ENCODE measurements around the gene ANKFY1.

Gene ANKFY1

DNA sequence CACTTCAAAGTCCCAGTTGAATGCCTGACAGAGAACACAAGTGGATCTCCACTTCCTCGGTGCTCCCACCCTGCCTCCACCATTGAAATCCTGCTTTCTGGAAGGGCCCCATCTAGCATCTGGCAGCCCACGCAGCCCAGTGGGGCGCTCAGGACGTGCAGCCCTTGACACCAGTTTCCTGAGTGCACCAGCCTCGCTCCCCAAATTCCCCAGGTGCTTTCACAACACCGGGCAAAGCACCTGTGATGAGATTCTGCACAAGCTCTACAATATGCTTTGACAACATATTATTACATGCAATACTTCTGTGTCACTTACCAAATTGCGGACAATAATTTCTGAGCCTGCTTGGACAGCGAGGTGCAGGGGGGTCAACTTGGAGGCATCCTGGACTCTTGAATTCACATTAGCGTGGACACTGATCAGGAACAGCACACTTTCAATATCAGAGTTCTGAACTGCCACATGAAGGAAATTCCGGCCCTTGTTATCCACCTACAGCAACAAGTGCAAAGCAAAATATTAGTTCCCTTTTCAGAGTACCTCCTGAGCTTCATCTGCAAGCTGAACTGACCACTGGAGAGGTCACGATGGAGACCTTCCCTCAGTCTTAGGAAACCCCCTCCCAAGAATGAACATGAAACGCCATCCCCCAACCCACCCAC is 86.8 kb downstream of the ANKFY1 start:
- DNase-seq: no peak

DNA sequence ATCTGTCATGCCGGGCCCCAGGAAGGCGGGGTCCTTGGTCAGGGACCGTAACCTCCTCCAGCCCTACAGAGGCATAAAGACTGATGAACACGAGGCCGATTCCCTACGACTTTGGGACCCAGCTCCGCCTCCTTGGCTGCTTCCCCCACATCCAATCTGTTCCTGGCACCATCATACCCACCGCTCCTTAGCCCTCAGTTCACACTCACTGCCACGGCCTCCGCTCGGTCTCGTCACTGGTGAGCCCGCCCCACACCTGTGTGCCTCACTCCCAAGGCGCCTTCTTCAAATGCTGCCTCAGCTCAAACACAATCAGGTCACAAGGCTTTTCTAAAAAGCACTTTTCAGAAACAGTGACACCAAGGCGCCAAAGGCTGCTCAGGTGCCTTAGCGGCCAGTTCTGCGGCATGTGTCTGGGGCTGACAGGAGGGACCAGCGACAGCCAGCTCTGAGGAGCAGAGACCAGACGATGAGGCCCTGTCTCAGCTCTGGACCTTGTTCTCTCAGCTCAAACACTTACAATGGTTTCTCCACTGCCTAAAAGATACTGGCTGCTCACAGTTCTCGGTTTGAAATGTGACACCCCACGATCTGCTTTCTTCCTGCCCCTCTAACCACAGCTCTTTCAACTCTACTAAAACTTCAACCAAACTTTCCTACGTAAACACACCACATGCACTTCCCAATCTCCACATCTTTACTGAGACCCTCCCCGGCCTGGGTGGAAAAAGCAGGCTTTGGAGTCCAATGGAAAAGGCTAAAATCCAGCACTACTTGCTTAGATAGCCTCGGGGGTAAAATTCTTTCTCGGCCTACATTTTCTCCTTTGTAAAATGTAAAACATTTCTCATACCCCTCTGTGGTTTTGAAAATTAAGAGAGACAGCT is 87.6 kb downstream of the ANKFY1 start:
- DNase-seq: no peak

DNA sequence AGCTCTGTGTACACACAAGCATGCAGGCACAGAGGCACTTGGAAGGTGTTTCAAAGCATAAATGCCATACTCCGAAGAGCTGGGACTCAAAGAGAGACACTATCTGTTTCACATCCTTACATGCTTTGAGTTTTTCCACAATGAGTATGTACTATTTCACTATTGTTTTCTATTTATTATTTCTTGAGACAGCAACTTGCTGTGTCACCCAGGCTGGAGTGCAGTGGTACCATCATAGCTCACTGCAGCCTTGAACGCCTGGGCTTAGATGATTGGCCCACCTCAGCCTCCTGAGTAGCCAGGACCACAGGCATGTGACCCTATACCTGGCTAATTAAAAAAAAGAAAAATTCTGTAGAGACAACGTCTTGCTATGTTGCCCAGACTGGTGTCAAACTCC is 89.2 kb downstream of the ANKFY1 start:
- no peak for DNase-seq

DNA sequence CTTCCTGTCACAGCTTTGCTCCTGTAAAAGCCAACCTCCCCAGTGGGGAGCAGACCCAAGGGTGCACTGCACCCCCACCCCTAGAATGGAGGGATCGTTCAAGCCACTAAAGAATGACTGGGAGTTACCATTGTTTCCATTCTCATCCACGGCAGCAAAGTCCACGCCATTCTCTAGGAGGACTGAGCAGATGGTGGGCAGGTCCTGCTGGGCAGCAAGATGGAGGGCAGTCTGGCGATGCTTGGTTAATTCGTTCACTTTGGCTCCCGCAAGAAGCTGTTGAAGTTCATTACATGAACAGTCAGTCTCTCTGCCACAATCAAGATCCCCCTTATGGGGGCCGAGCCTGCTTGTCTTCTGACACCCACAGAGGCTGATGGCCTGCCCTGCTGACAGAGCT is 90.0 kb downstream of the ANKFY1 start:
- no peak for DNase-seq

DNA sequence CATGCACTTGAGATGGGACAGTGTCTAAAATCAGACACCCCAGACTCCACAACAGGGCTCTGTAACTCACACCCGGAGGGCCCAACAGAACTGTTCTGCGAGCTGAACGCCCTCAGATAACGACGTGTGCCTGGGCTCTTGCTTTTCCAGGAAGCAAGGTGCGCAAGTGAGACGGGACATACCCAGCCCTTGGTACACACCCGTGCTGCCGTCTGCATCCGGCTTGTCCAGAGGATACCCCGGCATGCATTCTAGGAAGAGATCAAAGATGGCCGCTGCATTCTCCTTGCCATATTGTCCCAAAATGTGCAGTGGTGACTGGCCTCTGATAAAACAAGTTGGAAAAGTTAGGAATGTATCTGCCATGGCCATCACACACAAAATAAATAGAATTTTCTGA is 91.4 kb downstream of the ANKFY1 start:
- DNase-seq: no peak

DNA sequence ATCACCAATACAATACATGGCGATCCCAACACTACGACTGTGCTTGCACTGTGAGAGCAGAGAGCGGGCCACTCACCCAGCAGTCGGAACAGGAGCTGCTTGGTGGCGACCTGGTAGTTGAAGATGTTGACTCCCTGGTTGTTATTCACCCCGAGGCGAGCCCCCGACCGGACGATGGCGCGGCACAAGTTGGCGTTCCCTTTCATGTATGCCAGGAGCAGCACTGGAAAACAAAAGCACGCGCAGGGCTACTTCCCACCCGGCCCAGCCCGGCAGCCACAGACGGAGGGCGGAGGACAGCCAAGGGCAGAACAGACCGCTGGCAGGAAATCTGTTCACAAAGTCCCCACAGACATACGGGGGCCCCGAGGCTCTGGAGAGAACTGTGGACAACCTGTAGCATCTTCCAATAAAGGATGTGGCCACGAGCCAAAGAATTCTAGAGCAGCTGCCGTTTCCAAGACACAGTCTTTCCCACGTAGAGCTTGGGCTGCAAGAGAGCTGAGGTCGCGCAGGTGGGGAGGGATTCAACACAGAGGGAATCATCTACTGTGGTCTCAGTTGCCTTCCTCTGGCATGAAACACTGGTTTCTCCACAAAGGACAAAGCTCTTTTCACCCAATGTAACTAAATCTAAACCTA is 93.0 kb downstream of the ANKFY1 start:
- DNase-seq: no peak

DNA sequence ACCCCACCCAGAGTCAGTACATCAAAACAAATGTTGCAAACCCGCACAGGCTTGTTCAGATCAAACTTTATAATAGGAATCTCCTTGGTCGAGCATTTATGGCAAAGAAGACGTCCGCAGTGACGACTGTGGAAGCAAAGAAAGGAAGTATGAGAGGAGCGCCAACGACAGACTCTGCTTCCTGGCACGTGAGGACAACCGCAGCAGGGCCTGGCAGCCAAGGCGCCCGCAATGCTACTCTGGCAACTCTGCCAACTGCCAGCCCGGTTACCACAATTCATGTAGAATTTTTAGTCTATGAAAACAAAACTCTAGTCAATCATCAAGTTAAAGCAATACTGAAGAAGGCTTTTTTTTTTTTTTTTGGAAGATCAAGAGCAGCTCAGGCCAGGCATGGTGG is 96.0 kb downstream of the ANKFY1 start:
- DNase-seq: no peak

DNA sequence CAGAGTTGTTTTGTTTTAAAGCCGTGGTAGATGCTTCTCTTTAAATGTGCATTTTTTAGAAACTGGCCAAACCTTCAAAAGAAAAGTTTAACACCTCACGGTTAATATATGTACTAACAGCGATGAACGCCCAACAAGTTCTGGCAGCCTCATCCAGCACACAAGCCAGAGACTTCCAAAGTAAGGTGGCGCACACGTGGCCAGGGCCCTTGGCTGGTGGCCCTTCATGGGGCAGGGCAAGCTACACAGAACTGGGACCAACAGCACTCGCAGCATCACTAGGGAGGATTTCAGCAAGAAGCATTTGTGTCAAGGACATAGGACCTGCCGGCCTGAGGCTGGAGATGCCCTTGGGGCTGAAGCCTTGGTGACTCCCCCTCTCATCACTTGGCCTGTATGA is 97.4 kb downstream of the ANKFY1 start:
- DNase-seq: no peak

DNA sequence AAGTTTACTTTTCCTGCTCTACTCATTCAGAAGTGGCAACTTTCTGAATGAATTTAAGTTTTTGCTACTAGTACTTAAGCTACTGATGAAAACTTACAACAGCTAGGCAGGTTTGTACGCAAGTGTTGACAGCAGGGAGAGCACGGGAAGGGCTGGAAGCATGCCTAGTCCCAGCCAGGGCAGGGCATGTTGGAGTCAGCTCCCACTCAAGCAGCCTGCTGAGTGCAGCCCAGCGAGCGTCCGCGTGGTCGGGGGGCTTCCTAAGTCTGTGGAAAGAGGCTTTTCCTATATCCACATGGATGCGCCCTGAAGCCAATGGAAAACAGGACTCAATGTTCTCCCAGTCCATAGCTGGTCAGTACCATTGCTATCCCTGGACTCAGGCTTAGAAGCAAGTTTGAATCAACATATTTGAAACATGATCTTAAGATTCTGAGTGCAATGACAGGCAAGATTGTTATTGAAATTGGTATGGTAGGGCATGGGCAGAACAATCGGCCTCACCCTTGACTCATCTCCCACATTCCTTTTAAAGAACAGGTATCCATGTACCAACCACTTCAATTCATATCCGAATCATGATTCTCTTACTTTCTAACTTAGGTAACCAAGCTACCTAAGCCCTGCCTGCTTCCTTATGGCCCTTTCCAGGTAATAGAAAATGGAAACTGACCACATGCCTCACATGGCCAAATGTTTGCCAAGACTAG is 98.3 kb downstream of the ANKFY1 start:
- DNase-seq: no peak

DNA sequence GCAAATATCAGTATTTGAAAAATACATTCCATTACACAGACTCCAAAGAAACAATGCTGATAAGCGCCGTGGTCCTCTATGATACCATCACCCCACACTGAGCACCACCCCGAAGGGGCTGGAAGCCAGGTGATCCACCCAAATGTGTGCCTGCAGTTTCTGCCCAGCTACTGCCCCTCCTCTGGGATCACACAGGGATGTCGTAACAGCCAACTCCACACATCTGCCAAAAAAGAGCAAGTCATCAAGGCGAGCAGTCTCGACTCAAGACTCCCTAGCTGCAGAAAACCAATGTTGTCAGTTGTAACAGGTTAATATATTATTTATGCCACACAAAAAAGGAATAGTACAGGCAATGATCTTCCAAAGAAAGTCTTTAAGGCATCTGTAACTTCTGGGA is 99.8 kb downstream of the ANKFY1 start:
- no peak for DNase-seq

DNA sequence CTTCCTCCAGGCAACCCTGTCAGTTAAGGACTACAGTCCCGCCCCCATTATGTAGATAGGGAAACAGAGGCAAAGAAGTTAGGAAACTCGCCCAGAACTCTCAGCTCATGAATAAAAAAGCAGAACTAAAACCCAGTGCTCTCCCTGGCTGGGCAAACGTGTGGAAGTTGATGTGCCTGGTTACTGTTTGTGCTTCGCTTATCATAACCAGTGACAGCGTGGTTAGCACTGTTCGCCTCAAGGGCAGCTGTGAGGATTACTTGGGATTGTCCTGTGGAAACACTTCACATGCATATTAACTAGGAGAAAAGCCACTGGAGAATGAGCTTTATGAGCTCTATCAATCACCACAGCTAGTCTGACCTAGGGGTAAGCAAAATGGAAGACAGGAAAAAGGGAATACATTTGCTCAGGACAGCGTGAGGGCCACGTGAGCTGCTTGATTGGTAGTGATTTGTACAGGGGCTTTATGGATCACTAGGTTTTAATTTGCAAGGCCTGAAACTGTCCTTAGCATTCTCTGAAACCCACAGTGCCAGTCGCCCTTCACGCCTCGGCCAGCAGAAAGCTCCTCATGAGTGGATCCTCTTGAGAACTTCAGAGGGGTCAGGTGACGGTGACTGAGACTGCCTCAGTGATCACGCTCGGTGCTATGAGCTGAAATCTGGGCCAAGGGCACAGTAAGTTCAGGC is 100.9 kb downstream of the ANKFY1 start:
- DNase-seq: no peak

DNA sequence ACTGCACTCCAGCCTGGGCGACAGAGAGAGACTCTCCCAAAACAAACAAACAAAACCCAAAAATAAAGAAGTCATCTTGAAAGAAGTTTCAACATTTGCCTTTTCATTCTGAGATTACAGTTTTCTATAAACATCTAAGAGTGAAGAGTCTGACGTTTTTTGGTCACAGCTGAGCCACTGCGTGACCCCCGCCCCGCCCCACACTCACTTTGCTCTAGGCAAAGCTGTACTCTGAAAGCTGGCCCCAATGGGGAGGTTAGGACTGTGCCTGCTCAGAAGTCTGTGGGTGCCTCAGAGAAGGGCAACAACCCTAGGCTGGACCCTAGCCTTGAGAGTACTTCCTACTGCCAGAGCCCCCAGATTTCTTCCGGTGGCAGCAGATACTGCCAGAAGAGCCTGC is 101.5 kb downstream of the ANKFY1 start:
- DNase-seq: no peak

DNA sequence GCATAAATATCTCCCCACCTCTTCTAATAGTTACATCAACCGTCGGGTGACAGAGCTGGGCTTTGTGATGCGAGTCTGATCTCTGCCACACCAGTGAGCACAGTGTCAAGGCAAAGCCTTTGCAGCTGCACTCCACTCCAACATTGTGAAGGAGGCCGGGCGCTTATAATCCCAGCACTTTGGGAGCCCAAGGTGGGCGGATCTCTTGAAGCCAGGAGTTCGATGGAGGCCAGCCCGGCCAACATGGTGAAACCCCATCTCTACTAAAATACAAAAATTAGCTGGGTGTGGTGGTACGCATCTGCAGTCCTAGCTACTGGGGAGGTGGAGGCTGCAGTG is 101.8 kb downstream of the ANKFY1 start:
- DNase-seq: no peak

DNA sequence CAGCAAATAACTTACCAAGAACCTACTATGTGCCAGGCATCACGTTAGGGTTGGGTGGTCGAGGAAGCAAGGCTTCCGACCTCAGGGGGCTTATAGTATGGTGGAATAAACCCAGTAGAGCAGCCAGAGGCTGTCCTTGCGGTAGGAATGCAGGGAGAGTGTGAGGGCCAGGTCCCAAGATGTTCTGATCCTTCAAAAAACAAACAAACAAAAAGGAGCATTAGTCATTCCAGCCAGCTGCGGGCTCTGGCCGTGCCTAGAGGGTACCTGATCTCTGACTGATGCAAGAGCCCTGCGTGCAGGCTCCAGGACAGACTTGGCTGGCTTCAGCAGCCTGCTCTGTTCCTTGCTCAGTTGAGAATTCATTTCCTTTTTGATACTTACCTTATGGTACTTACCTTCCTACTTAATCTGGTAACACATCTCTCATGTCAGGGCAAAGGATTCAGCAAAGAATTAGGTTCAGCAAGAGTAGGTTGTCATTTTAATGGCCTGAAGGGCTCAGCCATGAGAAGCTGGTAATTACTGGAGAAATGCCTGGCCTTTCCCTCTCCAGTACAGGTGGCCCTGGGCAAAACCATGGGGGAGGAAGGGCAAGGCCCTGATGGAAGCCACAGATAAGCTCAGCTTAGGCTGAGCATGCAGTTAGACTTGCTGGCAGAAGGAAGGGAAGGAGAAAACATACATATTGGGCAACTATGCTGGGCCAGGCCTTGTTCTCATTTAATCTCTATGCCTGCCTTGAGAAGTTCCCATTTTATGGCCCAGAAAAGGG is 102.4 kb downstream of the ANKFY1 start:
- DNase-seq: no peak

DNA sequence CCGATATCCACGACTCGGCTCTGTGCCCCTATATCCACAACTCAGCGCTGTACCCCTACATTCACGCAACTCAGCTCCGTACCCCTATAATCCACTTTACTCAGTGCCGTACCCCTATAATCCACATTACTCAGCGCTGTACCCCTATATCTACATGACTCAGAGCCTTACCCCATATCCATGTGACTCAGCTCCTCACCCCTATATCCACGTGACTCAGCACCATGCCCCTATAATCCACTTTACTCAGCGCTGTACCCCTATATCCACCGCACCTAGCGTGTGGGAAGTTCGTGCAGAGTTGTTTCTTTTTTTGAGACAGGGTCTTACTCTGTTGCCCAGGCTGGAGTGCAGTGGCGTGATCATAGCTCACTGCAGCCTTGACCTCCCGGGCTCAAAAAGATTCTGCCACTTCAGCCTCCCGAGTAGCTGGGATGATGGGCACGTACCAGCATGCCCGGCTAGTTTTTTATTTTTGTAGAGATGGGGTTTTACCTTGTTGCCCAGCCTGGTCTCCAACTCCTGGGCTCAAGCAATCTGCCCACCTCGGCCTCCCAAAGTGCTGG is 103.4 kb downstream of the ANKFY1 start:
- no peak for DNase-seq

DNA sequence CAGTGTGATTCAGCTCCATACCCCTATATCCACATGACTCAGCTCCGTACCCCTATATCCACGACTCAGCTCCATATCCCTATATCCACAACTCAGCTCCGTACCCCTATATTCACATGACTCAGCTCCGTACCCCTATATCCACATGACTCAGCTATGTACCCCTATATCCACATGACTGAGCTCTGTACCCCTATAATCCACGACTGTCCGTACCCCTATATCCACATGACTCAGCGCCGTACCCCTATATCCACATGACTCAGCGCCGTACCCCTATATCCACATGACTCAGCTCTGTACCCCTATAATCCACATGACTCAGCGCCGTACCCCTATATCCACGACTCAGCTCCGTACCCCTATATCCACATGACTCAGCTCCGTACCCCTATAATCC is 104.0 kb downstream of the ANKFY1 start:
- no peak for DNase-seq

DNA sequence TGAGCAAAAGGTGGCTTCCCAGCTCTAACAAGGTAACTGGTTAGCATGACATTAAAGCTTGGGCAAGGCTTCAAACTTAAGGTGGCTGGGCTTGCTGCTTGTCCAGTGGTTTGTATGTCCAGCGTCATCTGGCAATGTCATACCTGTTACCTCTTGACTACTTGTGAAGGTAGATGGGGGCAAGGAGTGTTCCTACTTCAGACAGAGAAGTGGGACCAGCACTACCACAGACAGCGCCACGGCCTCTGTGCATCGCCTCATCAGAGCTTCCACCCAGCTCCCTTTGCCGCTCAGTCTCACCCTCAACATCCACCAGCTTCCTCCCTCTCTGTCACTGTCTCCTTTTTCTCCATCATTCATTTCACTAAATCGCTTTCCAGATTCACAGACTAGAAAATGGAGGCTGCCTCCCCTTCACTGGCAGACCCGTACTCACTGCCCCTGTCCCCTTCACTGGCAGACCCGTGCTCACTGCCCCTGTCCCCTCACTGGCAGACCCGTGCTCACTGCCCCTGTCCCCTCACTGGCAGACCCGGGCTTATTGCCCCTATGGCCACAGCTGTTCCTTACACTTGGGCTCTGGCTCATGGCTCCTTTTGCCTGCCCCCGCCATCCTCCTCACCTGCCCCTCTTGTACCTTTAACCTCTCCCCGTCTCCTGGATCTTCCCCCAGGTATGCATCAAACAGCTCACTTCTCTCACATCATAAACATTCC is 106.0 kb downstream of the ANKFY1 start:
- DNase-seq: no peak

DNA sequence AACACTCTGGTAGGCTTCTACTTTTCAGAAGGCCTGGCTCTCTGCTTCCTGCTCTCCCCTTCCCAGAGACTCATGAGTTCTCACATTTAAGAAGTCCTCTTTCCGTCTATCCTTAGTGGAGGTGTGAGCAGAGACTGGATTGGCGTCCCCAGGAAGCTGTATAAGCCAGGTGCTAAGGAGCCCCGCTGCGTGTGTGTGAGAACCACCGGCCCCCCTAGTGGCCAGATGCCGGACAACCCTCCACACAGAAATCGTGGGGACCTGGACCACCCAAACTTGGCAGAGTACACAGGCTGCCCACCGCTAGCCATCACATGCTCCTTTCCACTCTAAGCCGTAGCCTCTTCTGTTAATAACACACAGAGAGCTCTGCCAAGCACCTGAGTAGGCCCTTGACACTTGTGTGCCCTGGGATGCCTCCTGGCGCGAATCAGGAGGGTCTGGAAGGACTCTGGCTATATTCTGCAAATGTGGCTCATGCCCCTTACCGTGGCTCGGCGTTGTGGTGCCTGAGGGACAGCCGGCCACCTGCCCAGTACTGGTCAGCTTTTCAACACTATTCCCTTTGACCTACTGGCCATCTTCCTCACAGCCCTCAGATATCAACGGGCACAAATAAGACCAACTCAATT is 106.9 kb downstream of the ANKFY1 start:
- no peak for DNase-seq

DNA sequence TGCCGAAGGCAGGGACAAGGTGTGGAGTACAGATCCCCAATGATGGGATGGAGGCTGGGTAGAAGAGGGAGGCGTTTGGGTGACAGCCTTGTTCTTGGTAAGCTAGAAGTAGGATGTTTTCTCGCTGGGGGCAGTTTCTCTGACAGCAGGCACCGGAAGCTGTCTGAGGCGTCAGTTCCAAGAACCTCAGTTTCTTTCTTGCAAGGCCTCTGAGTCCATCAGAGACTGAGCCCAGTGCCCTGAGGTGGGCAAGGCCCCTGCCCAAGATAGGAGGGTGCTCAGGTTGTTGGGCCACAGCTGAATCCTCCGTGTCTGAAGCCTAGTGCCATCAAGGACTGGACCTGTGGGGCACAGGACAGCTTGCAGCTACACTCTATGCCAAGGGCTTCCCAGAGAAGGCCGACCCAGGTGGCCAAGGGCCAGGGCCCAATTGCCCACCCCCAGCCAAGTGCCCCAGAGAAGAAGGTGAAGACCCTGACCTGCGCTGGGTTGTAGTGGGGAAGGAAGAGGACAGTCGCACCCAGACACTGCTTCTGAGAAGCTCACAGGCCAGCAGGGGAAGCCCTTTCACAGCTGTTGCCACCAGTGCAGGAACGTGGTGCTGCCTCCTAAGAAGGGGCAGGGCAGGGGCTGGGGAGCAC is 107.7 kb downstream of the ANKFY1 start:
- no peak for DNase-seq

DNA sequence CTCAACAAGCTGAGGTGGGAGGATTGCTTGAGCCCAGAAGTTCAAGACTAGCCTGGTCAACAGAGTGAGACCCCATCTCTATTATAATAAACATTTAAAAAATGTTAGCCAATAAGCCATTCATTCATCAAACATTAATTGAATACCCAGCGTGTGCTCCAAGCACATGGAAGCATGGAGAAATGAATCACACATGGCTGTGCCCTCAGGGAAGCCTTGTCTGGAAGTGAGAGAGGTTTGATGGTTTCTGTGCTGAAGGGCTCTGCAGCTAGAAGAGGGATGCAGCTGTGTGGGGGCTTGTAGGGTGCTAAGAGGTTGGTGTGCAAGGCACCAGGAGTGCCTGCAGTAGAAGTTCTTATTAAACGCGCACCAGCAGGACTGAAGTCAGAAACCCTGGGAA is 109.6 kb downstream of the ANKFY1 start:
- no peak for DNase-seq
